HG02852 (cell line): ENCODE measurements around the gene PEX7.
"Not testable (repeated sequence)": the region's sequence is repeated elsewhere in the genome, so short reads cannot be mapped to it uniquely, and the experiment has no call there.

Experiments used
- ATAC-seq: cut with Tn5 transposase; IDR thresholded peaks from one replicate; pipeline ENCODE4 v1.9.1; 2021; ENCODE audit warnings: mild to moderate bottlenecking, moderate library complexity; ENCODE audit not compliant: unreplicated experiment

PEX7 gene

GRCh38 chr6:136949957-136950356 lies 127.6 kb downstream of the PEX7 start:
- not testable (repeated sequence) for ATAC-seq

- ATAC-seq, result no peak
Measured at GRCh38 chr6:136950436-136951126, 128.2 kb downstream of the PEX7 start.

- no peak for ATAC-seq
Measured at GRCh38 chr6:136952714-136953260, 130.4 kb downstream of the PEX7 start.

- ATAC-seq, result no peak
Measured at GRCh38 chr6:136955123-136955522, 132.7 kb downstream of the PEX7 start.

- no peak for ATAC-seq
Measured at GRCh38 chr6:136956590-136957544, 134.5 kb downstream of the PEX7 start.

- no peak for ATAC-seq
Measured at GRCh38 chr6:136958168-136958567, 135.8 kb downstream of the PEX7 start.

- ATAC-seq, result no peak
Measured at GRCh38 chr6:136959471-136959891, 137.1 kb downstream of the PEX7 start.

- ATAC-seq, result not testable (repeated sequence)
Measured at GRCh38 chr6:136959935-136960334, 137.5 kb downstream of the PEX7 start.

- ATAC-seq, result no peak
Measured at GRCh38 chr6:136960781-136961180, 138.4 kb downstream of the PEX7 start.

GRCh38 chr6:136961848-136962247 lies 139.5 kb downstream of the PEX7 start:
- no peak for ATAC-seq

GRCh38 chr6:136962661-136963060 lies 140.3 kb downstream of the PEX7 start:
- ATAC-seq, result no peak

- ATAC-seq, result no peak
Measured at GRCh38 chr6:136963259-136963658, 140.9 kb downstream of the PEX7 start.
